Tongue (tissue), 2 donors: Measurements from ENCODE around the gene PEX5L. TPM values are rescaled to one million over a fixed set of nuclear protein-coding genes. Genes with fewer than 3 reads are reported as not detected.

Experiments
- DNase-seq: peaks from one replicate; pipeline ENCODE4 v3.0.0-alpha.2; 2015
- total RNA-seq: library from RNA; depleted of rRNA; stranded (reverse); fragments of >200 nt; gene quantifications from one replicate; pipeline ENCODE4 v1.2.3, GENCODE V29; 2014

Gene PEX5L
- total RNA-seq, 1 donor from 2014 or later, result 0.21 TPM

GRCh38 chr3:180004542-180004941 lies 32.2 kb downstream of the PEX5L start:
- DNase-seq, result no peak

- DNase-seq, result no peak
These were observed 34.7 kb downstream of the PEX5L start for GRCh38 chr3:180002006-180002405.

- no peak for DNase-seq
These were observed 36.2 kb downstream of the PEX5L start for GRCh38 chr3:180000500-180000899.

GRCh38 chr3:179995406-179995805 lies 41.3 kb downstream of the PEX5L start:
- no peak for DNase-seq

GRCh38 chr3:179991883-179992282 lies 44.9 kb downstream of the PEX5L start:
- no peak for DNase-seq

GRCh38 chr3:179991104-179991503 lies 45.6 kb downstream of the PEX5L start:
- DNase-seq, result no peak

- no peak for DNase-seq
These were observed 55.1 kb downstream of the PEX5L start for GRCh38 chr3:179981646-179982045.

- DNase-seq, result no peak
These were observed 59.4 kb downstream of the PEX5L start for GRCh38 chr3:179977356-179977755.

- no peak for DNase-seq
These were observed 62.8 kb downstream of the PEX5L start for GRCh38 chr3:179973931-179974361.

GRCh38 chr3:179972881-179973423 lies 63.8 kb downstream of the PEX5L start:
- DNase-seq, result no peak

- DNase-seq, result peak; percentile 13
These were observed 65.5 kb downstream of the PEX5L start for GRCh38 chr3:179971280-179971679.

GRCh38 chr3:179970746-179971145 lies 66.0 kb downstream of the PEX5L start:
- no peak for DNase-seq

GRCh38 chr3:179969525-179969924 lies 67.2 kb downstream of the PEX5L start:
- DNase-seq, result no peak

- no peak for DNase-seq
These were observed 69.1 kb downstream of the PEX5L start for GRCh38 chr3:179967622-179968021.

- DNase-seq, result no peak
These were observed 71.8 kb downstream of the PEX5L start for GRCh38 chr3:179964890-179965289.

GRCh38 chr3:179962629-179963387 lies 73.9 kb downstream of the PEX5L start:
- DNase-seq, result no peak

GRCh38 chr3:179961703-179962078 lies 75.0 kb downstream of the PEX5L start:
- no peak for DNase-seq

GRCh38 chr3:179961071-179961702 lies 75.5 kb downstream of the PEX5L start:
- DNase-seq, result no peak

GRCh38 chr3:179958759-179959158 lies 78.0 kb downstream of the PEX5L start:
- no peak for DNase-seq

- DNase-seq, result no peak
These were observed 78.6 kb downstream of the PEX5L start for GRCh38 chr3:179958143-179958542.

- DNase-seq, result no peak
These were observed 79.4 kb downstream of the PEX5L start for GRCh38 chr3:179957264-179957845.

- no peak for DNase-seq
These were observed 80.3 kb downstream of the PEX5L start for GRCh38 chr3:179956416-179956830.

- no peak for DNase-seq
These were observed 80.9 kb downstream of the PEX5L start for GRCh38 chr3:179955809-179956208.
